Measurements from ENCODE around the gene SLC35F1. TPM values are rescaled to one million over a fixed set of nuclear protein-coding genes. Genes with fewer than 3 reads are reported as not detected.
A peak's percentile ranks its signal among the peaks of the same experiment; 100 is the strongest.

SLC35F1 gene
- polyA plus RNA-seq, 1 donor from 2014 or later = 35.1 TPM

DNA sequence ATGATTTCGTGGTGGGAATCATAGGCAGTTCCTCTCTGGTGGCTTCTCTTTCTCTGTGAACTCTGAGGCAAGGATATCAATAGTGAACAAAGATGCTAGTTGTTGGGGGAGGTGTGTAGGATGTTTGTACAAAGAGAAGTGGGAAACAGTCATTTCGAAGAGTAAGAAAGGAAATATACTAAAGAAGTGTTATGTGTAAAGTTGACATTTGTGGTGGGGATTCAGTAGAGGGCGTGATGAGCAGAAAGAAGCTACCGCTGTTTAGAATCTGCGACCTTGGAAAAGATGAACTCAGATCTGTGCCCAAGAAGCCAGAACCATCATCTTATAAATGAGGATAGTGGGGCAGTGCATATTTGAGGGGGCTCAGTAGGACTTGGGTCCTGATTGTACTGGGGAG lies 11.4 kb downstream of the SLC35F1 start:
- peaks cover 6% of the 10 kb centered on the region for H3F3A ChIP-seq (ENCODE audit: insufficient read depth, low read length, poor library complexity, severe bottlenecking)
- H3K36me3 ChIP-seq (ENCODE audit: insufficient read depth, low read length) = no peaks in the 10 kb centered on the region
- no peak overlapping the region for H3K4me2 ChIP-seq (ENCODE audit: low read length)
- H3K79me2 ChIP-seq (replicated peaks; ENCODE audit: insufficient read depth, low read length) = peaks cover 25% of the 10 kb centered on the region
- H2AFZ ChIP-seq (ENCODE audit: low read depth, low read length) = no peak overlapping the region
- no peak overlapping the region for H3K4me3 ChIP-seq (ENCODE audit: low read length)
- H3K9me3 ChIP-seq (ENCODE audit: low read length) = no peaks in the 10 kb centered on the region
- H3K27ac ChIP-seq (ENCODE audit: low read length) = no peak overlapping the region
- H3K9me2 ChIP-seq (ENCODE audit: insufficient read depth, low read length) = no peaks in the 10 kb centered on the region
- H3K9ac ChIP-seq (ENCODE audit: low read length) = no peak overlapping the region
- no peaks in the 10 kb centered on the region for H3K27me3 ChIP-seq (ENCODE audit: insufficient read depth, low read depth, low read length)
- H4K20me1 ChIP-seq (ENCODE audit: insufficient read depth) = no peaks in the 10 kb centered on the region
- TF ChIP-seq, protein P1, sequence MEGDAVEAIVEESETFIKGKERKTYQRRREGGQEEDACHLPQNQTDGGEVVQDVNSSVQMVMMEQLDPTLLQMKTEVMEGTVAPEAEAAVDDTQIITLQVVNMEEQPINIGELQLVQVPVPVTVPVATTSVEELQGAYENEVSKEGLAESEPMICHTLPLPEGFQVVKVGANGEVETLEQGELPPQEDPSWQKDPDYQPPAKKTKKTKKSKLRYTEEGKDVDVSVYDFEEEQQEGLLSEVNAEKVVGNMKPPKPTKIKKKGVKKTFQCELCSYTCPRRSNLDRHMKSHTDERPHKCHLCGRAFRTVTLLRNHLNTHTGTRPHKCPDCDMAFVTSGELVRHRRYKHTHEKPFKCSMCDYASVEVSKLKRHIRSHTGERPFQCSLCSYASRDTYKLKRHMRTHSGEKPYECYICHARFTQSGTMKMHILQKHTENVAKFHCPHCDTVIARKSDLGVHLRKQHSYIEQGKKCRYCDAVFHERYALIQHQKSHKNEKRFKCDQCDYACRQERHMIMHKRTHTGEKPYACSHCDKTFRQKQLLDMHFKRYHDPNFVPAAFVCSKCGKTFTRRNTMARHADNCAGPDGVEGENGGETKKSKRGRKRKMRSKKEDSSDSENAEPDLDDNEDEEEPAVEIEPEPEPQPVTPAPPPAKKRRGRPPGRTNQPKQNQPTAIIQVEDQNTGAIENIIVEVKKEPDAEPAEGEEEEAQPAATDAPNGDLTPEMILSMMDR (IDR thresholded peaks at IDR 0.05; ENCODE audit: poor library complexity, severe bottlenecking) = peak; percentile 18
- TF ChIP-seq SMC3 (conservative IDR thresholded peaks at IDR 0.05; ENCODE audit: poor library complexity) = no peak

DNA sequence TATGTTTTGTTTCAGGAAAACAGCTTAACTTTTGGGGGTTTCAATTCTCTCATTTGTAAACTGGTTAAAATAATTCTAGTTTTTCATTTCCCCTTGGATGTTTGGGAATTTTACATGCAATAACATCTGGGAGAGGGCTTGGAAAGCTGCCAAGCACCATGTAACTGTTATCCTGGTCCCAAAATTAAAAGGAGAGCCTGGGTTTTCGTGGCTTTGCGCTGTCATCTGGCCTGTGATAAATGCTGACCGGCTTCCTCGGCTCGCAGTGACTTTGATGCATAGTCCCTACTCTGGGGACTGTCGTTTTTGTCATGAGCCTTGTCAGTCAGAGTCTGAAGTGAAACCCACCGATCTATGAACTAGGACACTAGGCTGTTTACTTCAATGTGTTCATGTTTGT lies 12.2 kb downstream of the SLC35F1 start:
- H3K9ac ChIP-seq (ENCODE audit: low read length) = no peak overlapping the region
- H3K79me2 ChIP-seq (replicated peaks; ENCODE audit: insufficient read depth, low read length) = peaks cover 20% of the 10 kb centered on the region
- H3K4me3 ChIP-seq (ENCODE audit: low read length) = peak overlapping the region; percentile 67
- H3K9me2 ChIP-seq (ENCODE audit: insufficient read depth, low read length) = no peaks in the 10 kb centered on the region
- peaks cover 6% of the 10 kb centered on the region for H3F3A ChIP-seq (ENCODE audit: insufficient read depth, low read length, poor library complexity, severe bottlenecking)
- H3K27me3 ChIP-seq (ENCODE audit: insufficient read depth, low read depth, low read length) = no peaks in the 10 kb centered on the region
- H3K27ac ChIP-seq (ENCODE audit: low read length) = peak overlapping the region; percentile 75
- no peaks in the 10 kb centered on the region for H3K9me3 ChIP-seq (ENCODE audit: low read length)
- TF ChIP-seq, protein P1 (IDR thresholded peaks at IDR 0.05; ENCODE audit: poor library complexity, severe bottlenecking) = no peak
- TF ChIP-seq, protein P2, sequence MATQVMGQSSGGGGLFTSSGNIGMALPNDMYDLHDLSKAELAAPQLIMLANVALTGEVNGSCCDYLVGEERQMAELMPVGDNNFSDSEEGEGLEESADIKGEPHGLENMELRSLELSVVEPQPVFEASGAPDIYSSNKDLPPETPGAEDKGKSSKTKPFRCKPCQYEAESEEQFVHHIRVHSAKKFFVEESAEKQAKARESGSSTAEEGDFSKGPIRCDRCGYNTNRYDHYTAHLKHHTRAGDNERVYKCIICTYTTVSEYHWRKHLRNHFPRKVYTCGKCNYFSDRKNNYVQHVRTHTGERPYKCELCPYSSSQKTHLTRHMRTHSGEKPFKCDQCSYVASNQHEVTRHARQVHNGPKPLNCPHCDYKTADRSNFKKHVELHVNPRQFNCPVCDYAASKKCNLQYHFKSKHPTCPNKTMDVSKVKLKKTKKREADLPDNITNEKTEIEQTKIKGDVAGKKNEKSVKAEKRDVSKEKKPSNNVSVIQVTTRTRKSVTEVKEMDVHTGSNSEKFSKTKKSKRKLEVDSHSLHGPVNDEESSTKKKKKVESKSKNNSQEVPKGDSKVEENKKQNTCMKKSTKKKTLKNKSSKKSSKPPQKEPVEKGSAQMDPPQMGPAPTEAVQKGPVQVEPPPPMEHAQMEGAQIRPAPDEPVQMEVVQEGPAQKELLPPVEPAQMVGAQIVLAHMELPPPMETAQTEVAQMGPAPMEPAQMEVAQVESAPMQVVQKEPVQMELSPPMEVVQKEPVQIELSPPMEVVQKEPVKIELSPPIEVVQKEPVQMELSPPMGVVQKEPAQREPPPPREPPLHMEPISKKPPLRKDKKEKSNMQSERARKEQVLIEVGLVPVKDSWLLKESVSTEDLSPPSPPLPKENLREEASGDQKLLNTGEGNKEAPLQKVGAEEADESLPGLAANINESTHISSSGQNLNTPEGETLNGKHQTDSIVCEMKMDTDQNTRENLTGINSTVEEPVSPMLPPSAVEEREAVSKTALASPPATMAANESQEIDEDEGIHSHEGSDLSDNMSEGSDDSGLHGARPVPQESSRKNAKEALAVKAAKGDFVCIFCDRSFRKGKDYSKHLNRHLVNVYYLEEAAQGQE (IDR thresholded peaks at IDR 0.05; ENCODE audit: borderline replicate concordance) = peak; percentile 31
- peak; percentile 22 for TF ChIP-seq EP300 (conservative IDR thresholded peaks at IDR 0.05; ENCODE audit: poor library complexity, severe bottlenecking)
- H4K20me1 ChIP-seq (ENCODE audit: insufficient read depth) = no peaks in the 10 kb centered on the region
- no peaks in the 10 kb centered on the region for H3K36me3 ChIP-seq (ENCODE audit: insufficient read depth, low read length)
- H2AFZ ChIP-seq (ENCODE audit: low read depth, low read length) = no peak overlapping the region
- no peak overlapping the region for H3K4me2 ChIP-seq (ENCODE audit: low read length)

Data from neural cell (in vitro differentiated cells).